ENCODE measurements around the gene VAMP7. TPM values are rescaled to one million over a fixed set of nuclear protein-coding genes. Genes with fewer than 3 reads are reported as not detected.

Gene VAMP7
- total RNA-seq, 2 donors from 2014 or later = 29.4 to 34.0 TPM

DNA sequence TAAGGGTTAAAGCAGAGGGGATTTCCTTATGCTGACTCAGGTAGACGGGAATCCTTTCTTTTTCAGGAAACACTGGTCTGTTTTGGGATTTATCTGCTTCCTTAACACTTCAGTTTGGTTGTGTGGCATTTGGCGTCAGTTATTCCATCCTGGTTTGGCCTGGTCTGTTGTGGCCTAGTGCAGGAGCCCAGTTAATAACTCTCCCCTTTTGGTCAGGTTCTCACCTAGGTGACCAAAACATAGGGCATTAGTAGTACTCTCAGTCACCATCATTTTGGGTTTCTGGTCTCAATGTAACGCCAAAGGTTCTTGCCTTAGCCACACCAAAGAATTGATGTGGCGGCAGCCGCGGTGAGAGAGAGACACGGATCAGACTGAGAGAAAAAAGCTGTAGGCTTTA is 76.7 kb downstream of the VAMP7 start:
- Histone ChIP-seq H3K36me3 (no peaks in the 10 kb centered on the region), H3K4me1 (no peaks in the 10 kb centered on the region), H3K27ac (no peak overlapping the region), H3K9me3 (no peaks in the 10 kb centered on the region), H3K9ac (ENCODE audit: low read depth in 2 of 2, low read length in 2 of 2) (no peak overlapping the region), H3K27me3 (no peaks in the 10 kb centered on the region), H3K4me3 (no peak overlapping the region)
- no peak for DNase-seq
- TF ChIP-seq CTCF (IDR thresholded peaks at IDR 0.05) = no peak
- intact Hi-C loops (cut with DNase I) = no loop called here

DNA sequence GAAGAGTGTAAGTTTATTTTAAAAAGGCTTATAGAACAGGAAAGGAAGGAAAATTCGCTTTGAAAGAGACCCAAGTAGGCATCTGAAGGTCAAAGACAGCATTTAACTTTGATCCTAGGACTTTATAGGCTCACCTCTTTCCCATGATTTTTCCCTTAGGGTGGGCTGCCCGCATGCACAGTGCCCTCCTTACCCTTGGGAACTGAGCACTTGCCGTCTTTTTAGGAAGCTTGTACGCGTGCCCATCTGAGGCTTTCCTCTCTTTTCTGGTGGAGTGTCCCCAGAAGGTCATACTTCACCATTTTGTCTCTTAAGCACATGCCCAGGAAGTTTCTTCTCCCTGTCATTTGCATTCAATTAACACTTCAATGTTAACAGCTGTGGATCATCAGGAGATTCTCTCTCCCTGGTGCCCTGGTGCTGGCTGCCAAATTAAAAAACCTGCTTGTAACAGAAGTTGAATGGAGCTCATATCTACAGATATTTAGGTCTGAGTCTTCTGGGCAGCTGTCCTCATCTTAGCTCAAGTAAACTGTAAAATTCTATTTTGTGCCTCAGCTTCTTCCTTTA is 78.0 kb downstream of the VAMP7 start:
- no peaks in the 10 kb centered on the region for H3K36me3 ChIP-seq
- TF ChIP-seq CTCF (IDR thresholded peaks at IDR 0.05) = no peak
- no peak overlapping the region for H3K27ac ChIP-seq
- H3K4me1 ChIP-seq = no peaks in the 10 kb centered on the region
- H3K27me3 ChIP-seq = no peaks in the 10 kb centered on the region
- H3K4me3 ChIP-seq = no peak overlapping the region
- H3K9ac ChIP-seq (ENCODE audit: low read depth in 2 of 2, low read length in 2 of 2) = no peak overlapping the region
- DNase-seq = no peak
- no peaks in the 10 kb centered on the region for H3K9me3 ChIP-seq
- intact Hi-C loops (cut with DNase I) = no loop called here

- intact Hi-C loops (cut with DNase I) = no loop called here
- DNase-seq = no peak
- Histone ChIP-seq H3K27me3 (no peaks in the 10 kb centered on the region), H3K4me3 (no peak overlapping the region), H3K9ac (ENCODE audit: low read depth in 2 of 2, low read length in 2 of 2) (no peak overlapping the region), H3K9me3 (no peaks in the 10 kb centered on the region), H3K27ac (no peak overlapping the region), H3K4me1 (no peaks in the 10 kb centered on the region), H3K36me3 (no peaks in the 10 kb centered on the region)
- TF ChIP-seq CTCF (IDR thresholded peaks at IDR 0.05) = no peak
Observed at GRCh38 chrX:155962906-155963305, 81.8 kb downstream of the VAMP7 start.

GRCh38 chrX:155966876-155967275 is 85.7 kb downstream of the VAMP7 start:
- intact Hi-C loops (cut with DNase I) = no loop called here
- Histone ChIP-seq H3K27me3 (no peaks in the 10 kb centered on the region), H3K9ac (ENCODE audit: low read depth in 2 of 2, low read length in 2 of 2) (no peak overlapping the region), H3K4me1 (no peaks in the 10 kb centered on the region), H3K4me3 (no peak overlapping the region), H3K9me3 (no peaks in the 10 kb centered on the region), H3K36me3 (no peaks in the 10 kb centered on the region), H3K27ac (no peak overlapping the region)
- TF ChIP-seq CTCF (IDR thresholded peaks at IDR 0.05) = no peak
- DNase-seq = no peak

- Histone ChIP-seq H3K27me3 (no peaks in the 10 kb centered on the region), H3K4me3 (no peak overlapping the region), H3K27ac (no peak overlapping the region), H3K4me1 (no peaks in the 10 kb centered on the region), H3K9me3 (no peaks in the 10 kb centered on the region), H3K9ac (ENCODE audit: low read depth in 2 of 2, low read length in 2 of 2) (no peak overlapping the region), H3K36me3 (no peaks in the 10 kb centered on the region)
- TF ChIP-seq CTCF (IDR thresholded peaks at IDR 0.05) = no peak
- DNase-seq = no peak
- intact Hi-C loops (cut with DNase I) = no loop called here
Observed at GRCh38 chrX:155967653-155968325, 86.6 kb downstream of the VAMP7 start.

Data from colonic mucosa (tissue), 4 donors.